NCI-H2107 (cell line): Measurements from ENCODE around the gene LACTBL1.
"Not testable (repeated sequence)": the region's sequence is repeated elsewhere in the genome, so short reads cannot be mapped to it uniquely, and the experiment has no call there.

Experiments
- DNase-seq: peaks from one replicate; lab custom pipeline; 2025; lab: John Stamatoyannopoulos, UW

Gene LACTBL1

GRCh38 chr1:22976461-22977243, 4.0 kb upstream of the LACTBL1 start:
- peak; percentile 89 for DNase-seq

GRCh38 chr1:22976127-22976460, 3.4 kb upstream of the LACTBL1 start:
- DNase-seq, result no peak

- DNase-seq, result no peak
Measured at GRCh38 chr1:22975694-22976093, 3.0 kb upstream of the LACTBL1 start.

GRCh38 chr1:22971611-22972405, 858 bp downstream of the LACTBL1 start:
- no peak for DNase-seq

- DNase-seq, result no peak
Measured at GRCh38 chr1:22971161-22971560, 1.5 kb downstream of the LACTBL1 start.

GRCh38 chr1:22970096-22970495, 2.6 kb downstream of the LACTBL1 start:
- no peak for DNase-seq

GRCh38 chr1:22969304-22969709, 3.4 kb downstream of the LACTBL1 start:
- peak; percentile 56 for DNase-seq

GRCh38 chr1:22967833-22968232, 4.8 kb downstream of the LACTBL1 start:
- DNase-seq, result no peak

- no peak for DNase-seq
Measured at GRCh38 chr1:22966309-22966708, 6.4 kb downstream of the LACTBL1 start.

- no peak for DNase-seq
Measured at GRCh38 chr1:22963044-22963677, 9.5 kb downstream of the LACTBL1 start.

GRCh38 chr1:22962558-22962957, 10.1 kb downstream of the LACTBL1 start:
- no peak for DNase-seq

- no peak for DNase-seq
Measured at GRCh38 chr1:22959545-22960360, 12.9 kb downstream of the LACTBL1 start.

GRCh38 chr1:22958556-22958955, 14.1 kb downstream of the LACTBL1 start:
- no peak for DNase-seq

GRCh38 chr1:22957066-22957465, 15.6 kb downstream of the LACTBL1 start:
- DNase-seq, result no peak

- no peak for DNase-seq
Measured at GRCh38 chr1:22955146-22955545, 17.5 kb downstream of the LACTBL1 start.

GRCh38 chr1:22953740-22954141, 18.9 kb downstream of the LACTBL1 start:
- no peak for DNase-seq

GRCh38 chr1:22953057-22953739, 19.5 kb downstream of the LACTBL1 start:
- no peak for DNase-seq

- no peak for DNase-seq
Measured at GRCh38 chr1:22952694-22953056, 20.0 kb downstream of the LACTBL1 start.

GRCh38 chr1:22951796-22952195, 20.9 kb downstream of the LACTBL1 start:
- no peak for DNase-seq

- no peak for DNase-seq
Measured at GRCh38 chr1:22949822-22950331, 22.8 kb downstream of the LACTBL1 start.

- not testable (repeated sequence) for DNase-seq
Measured at GRCh38 chr1:22945171-22945570, 27.5 kb downstream of the LACTBL1 start.
